A673 (cell line): ENCODE data around the gene SPNS3.

ENCODE experiments used
- EZH2 ChIP-seq: fragments of 200-600 bp; sonication (generic); IDR thresholded peaks from 2 replicates; pipeline ENCODE4 v1.6.1; 2017; ENCODE audit warnings: borderline replicate concordance, low read depth, mild to moderate bottlenecking, mixed read lengths, antibody characterized with exemption, low read length; ENCODE audit not compliant: poor library complexity, severe bottlenecking
- TF ChIP-seq, protein P1 (sequence below): fragments of 300-800, 200-600 bp; sonication (generic); conservative IDR thresholded peaks from 2 replicates; pipeline ENCODE4 v1.5.1; 2017; ENCODE audit warnings: low read depth, mild to moderate bottlenecking, antibody characterized with exemption, low read length, moderate library complexity, mixed read lengths

DNA sequence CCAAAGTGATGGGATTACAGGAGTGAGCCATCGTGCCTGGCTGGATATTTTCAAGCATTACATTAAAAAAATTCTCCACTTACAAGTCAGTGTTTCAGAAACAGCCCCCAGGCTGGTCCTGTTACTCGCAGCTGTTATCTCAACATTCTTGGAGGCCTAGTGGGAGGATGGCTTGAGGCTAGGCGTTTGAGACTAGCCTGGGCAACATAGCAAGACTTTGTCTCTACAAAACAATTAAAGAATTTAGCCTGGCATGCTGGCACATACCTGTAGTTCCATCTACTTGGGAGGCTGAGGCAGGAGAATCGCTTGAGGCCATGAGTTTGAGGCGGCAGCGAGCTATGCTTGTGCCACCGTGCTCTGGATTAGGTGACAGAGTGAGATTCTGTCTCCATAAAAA is 26.5 kb upstream of the SPNS3 start:
- no peak for TF ChIP-seq EZH2
- TF ChIP-seq, protein P1, sequence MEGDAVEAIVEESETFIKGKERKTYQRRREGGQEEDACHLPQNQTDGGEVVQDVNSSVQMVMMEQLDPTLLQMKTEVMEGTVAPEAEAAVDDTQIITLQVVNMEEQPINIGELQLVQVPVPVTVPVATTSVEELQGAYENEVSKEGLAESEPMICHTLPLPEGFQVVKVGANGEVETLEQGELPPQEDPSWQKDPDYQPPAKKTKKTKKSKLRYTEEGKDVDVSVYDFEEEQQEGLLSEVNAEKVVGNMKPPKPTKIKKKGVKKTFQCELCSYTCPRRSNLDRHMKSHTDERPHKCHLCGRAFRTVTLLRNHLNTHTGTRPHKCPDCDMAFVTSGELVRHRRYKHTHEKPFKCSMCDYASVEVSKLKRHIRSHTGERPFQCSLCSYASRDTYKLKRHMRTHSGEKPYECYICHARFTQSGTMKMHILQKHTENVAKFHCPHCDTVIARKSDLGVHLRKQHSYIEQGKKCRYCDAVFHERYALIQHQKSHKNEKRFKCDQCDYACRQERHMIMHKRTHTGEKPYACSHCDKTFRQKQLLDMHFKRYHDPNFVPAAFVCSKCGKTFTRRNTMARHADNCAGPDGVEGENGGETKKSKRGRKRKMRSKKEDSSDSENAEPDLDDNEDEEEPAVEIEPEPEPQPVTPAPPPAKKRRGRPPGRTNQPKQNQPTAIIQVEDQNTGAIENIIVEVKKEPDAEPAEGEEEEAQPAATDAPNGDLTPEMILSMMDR = no peak
